OCI-M2 (cell line): Measurements from ENCODE around the gene CYP2A7.
"Not testable (repeated sequence)": the region's sequence is repeated elsewhere in the genome, so short reads cannot be mapped to it uniquely, and the experiment has no call there.

ENCODE experiments used
- DNase-seq: peaks from one replicate; lab custom pipeline; 2025; ENCODE audit not compliant: unreplicated experiment; lab: John Stamatoyannopoulos, UW

Gene CYP2A7

DNA sequence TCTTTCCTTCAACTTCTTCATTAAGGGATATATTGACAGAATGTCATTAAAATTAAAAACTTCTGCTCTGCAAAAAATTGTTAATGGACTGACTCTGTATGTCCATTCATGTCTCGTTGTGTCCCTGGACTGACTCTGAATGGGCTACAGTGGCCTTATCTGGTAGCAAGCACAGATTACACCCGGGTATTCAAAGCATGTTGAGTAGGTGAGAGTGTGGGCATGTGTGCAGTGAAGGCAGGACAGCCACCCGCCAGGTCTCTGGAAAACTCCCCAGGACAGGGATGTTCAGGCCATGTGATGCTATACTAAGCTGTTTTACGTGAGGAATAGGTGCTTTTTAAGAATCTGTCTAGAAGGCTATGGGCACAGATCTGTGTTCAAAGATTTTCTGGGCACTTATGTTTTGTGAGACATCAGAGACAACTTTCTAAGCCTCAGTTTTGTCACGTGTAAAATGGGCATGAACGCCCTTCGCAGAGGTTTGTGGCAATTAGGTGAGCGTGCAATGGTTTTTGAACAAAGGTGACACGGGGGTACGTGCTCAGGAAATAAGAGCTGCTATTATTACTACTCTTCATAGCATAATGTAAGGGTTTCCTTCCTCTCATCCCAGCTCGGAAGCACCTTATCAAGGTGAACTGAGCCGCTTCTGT lies 38.9 kb downstream of the CYP2A7 start:
- not testable (repeated sequence) for DNase-seq

GRCh38 chr19:40842012-40842411 lies 40.0 kb downstream of the CYP2A7 start:
- not testable (repeated sequence) for DNase-seq

GRCh38 chr19:40838477-40838876 lies 43.6 kb downstream of the CYP2A7 start:
- not testable (repeated sequence) for DNase-seq

- no peak for DNase-seq
These were observed 45.1 kb downstream of the CYP2A7 start for GRCh38 chr19:40836754-40837429.

GRCh38 chr19:40833728-40834533 lies 48.1 kb downstream of the CYP2A7 start:
- not testable (repeated sequence) for DNase-seq

DNA sequence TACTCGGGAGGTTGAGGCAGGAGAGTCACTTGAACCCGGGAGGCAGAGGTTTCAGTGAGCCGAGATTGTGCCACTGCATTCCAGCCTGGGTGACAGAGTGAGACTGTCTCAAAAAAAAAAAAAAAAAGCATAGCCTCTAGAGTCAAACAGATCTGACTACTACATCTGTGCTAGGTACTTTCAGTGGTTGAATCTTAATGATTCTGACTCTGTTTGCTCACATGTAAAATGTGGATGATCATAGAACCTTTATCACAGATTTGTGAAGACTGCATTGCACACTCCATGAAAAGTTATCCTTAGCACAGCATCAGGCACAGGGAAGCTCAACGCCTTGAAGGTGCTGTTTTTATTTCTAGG lies 49.6 kb downstream of the CYP2A7 start:
- not testable (repeated sequence) for DNase-seq

GRCh38 chr19:40831502-40832430 lies 50.3 kb downstream of the CYP2A7 start:
- DNase-seq: no peak

DNA sequence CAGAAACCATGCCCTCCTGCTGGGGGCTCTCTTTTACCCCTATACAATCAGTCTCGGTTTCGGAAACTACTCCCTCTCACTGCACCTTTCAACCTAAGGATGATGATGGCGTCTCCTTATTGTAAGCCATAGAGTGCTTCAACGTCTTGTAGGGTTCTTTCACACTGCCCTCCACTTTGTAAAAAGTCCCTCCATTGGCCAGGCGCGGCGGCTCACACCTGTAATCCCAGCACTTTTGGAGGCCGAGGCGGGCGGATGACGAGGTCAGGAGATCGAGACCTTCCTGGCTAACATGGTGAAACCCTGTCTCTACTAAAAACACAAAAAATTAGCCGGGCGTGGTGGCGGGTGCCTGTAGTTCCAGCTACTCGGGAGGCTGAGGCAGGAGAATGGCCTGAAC lies 51.3 kb downstream of the CYP2A7 start:
- DNase-seq: not testable (repeated sequence)

DNA sequence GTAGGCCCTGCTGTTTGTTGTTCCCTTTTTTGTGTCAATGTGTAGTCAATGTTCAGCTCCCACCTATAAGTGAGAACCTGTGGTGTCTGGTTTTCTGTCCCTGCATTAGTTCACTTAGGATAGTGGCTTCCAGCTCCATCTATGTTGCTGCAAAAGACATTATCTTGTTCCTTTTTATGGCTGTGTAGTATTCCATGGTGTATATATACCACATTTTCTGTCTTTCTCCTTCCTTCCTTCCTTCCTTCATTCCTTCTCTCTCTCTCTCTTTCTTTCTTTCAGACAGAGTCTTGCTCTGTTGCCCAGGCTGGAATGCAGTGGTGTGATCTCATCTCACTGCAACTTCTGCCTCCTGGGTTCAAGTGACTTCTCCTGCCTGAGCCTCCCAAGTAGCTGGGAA lies 52.8 kb downstream of the CYP2A7 start:
- DNase-seq: no peak

DNA sequence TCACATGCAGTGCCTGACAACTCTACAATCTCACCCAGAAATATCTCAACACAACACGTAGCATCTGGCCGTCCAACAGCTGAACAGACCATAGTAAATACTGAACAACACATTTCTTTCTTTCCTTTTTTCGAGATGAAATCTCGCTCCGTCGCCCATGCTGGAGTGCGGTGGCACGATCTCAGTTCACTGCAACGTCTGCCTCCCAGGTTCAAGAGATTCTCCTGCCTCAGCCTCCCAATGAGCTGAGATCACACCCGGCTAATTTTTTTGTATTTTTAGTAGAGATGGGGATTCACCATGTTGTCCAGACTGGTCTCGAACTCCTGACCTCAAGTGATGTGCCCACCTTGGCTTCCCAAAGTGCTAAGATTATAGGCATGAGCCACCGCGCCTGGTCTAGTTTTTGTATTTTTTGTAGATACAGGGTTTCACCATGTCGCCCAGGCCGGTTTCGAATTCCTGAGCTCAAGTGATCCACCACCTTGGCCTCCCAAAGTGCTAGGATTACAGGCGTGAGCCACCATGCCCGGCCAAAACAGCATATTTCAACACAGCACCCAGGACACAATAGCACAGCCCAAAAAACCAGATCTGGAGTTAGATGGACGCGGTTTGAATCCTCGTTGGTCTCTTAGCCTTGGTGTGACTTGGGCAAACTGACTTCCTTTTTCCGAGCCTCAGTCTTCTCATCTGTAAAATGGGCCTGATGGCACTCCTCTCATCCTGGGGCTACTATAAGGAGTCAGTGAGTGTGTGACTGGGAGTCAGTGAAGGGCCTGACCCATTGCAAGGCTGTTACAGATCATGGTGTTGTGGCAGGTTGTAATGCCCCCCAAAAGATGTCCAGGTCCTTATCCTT lies 54.4 kb downstream of the CYP2A7 start:
- no peak for DNase-seq

DNA sequence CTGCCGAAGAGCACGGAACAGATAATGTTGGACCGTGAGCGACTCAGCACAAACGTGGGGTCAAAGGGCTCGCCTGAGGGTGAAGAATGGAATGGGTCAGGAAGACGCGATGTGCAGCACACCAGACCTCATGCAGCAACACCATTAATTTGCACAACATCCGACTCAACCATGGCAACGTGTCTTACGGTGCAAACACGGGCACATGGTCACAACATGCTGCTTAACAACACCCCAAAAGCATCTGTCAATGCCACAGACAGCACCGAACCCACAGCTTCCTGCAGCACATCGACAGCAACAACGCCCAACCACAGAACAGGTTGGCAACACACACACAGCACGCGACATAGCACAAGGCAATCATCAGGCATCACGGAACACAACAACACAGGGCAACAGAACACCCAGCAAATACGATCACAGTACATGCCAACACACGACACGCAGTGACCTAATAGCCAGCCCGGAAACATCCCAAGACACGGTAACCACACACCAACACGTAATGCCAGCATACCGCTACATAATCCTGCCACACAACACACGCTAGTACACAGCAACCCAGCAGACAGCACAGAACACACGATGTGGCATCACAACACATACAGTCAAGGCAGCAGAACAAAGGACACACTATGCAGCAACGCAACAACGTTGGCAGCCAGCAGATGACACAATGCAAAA lies 55.2 kb downstream of the CYP2A7 start:
- DNase-seq: not testable (repeated sequence)

GRCh38 chr19:40826312-40826698 lies 55.7 kb downstream of the CYP2A7 start:
- DNase-seq: not testable (repeated sequence)

- not testable (repeated sequence) for DNase-seq
These were observed 56.5 kb downstream of the CYP2A7 start for GRCh38 chr19:40825460-40826095.
